Natural killer cell (primary cell): ENCODE measurements around the gene EZH1. TPM values are rescaled to one million over a fixed set of nuclear protein-coding genes. Genes with fewer than 3 reads are reported as not detected.

Source experiments
- ATAC-seq, 3 donors: fragments of 150-1000 bp in 2 of 3; fragments of 200-7000 bp in 1 of 3; cut with Tn5 transposase; 1 replicate in 1 of 3; 2 replicates in 2 of 3; pipeline ENCODE4 v1.10.0; 2021; ENCODE audit warnings: mild to moderate bottlenecking in 2 of 3, moderate library complexity in 2 of 3
- DNase-seq, 2 donors: peaks; one replicate each; pipeline versions ENCODE4 v3.0.0 to v3.0.0-alpha.2; 2013 to 2021; ENCODE audit warnings: mixed read lengths in 1 of 2
- H3K27ac ChIP-seq: one replicate; pipeline ENCODE4 v1.5.1; 2013; ENCODE audit warnings: mild to moderate bottlenecking, low read length
- H3K27me3 ChIP-seq: one replicate; pipeline ENCODE4 v1.6.1; 2013; ENCODE audit warnings: low read length; ENCODE audit not compliant: control insufficient read depth, insufficient read depth
- H3K36me3 ChIP-seq: one replicate; pipeline ENCODE4 v1.6.1; 2013; ENCODE audit warnings: low read length; ENCODE audit not compliant: control insufficient read depth, insufficient read depth
- H3K4me1 ChIP-seq: one replicate; pipeline ENCODE4 v1.6.1; 2013; ENCODE audit warnings: low read length; ENCODE audit not compliant: control insufficient read depth, insufficient read depth
- H3K4me3 ChIP-seq: one replicate; pipeline ENCODE4 v1.5.1; 2013; ENCODE audit warnings: low read length
- H3K9me3 ChIP-seq: one replicate; pipeline ENCODE4 v1.6.1; 2013; ENCODE audit warnings: low read length; ENCODE audit not compliant: control insufficient read depth, insufficient read depth
- H3K27ac Mint-ChIP-seq, 2 donors: one replicate each; pipeline ENCODE4 v1.8.0; 2022; ENCODE audit warnings: mild to moderate bottlenecking in 2 of 2, mixed read lengths in 2 of 2, moderate library complexity in 1 of 2
- H3K27me3 Mint-ChIP-seq, 2 donors: one replicate each; pipeline ENCODE4 v1.8.0; 2022; ENCODE audit warnings: low read depth in 2 of 2, mixed read lengths in 2 of 2
- H3K36me3 Mint-ChIP-seq: one replicate; pipeline ENCODE4 v1.8.0; 2022; ENCODE audit warnings: mixed read lengths
- H3K4me1 Mint-ChIP-seq, 2 donors: one replicate each; pipeline ENCODE4 v1.8.0; 2022; ENCODE audit warnings: mixed read lengths in 2 of 2
- H3K4me3 Mint-ChIP-seq: one replicate; pipeline ENCODE4 v1.8.0; 2022; ENCODE audit warnings: mild to moderate bottlenecking, moderate library complexity, mixed read lengths
- H3K9me3 Mint-ChIP-seq, 2 donors: one replicate each; pipeline ENCODE4 v1.8.0; 2022; ENCODE audit warnings: mixed read lengths in 2 of 2
- CTCF ChIP-seq: fragments of 200-600 bp; IDR thresholded peaks from one replicate; pipeline ENCODE4 v1.8.0; 2022; ENCODE audit warnings: antibody characterized with exemption
- WGBS: methylation state at CpG from one replicate; pipeline ENCODE4 v1.1.7; 2013; ENCODE audit warnings: missing lambda C conversion rate; ENCODE audit not compliant: insufficient coverage; 5-methylcytosine and 5-hydroxymethylcytosine counted together
- intact Hi-C: fragments of 100-400 bp; cut with micrococcal nuclease; formaldehyde crosslinking; loops from one replicate; pipeline ENCODE4 v1.14.2; 2022
- total RNA-seq, 4 donors: library from RNA; stranded (reverse); fragments of 120-200 nt in 1 of 4; gene quantifications; one replicate each; pipeline versions ENCODE4 v1.2.3 to v1.2.4, GENCODE V29; 2013 to 2022

EZH1 gene
- total RNA-seq, 3 donors from 2014 or later (not counting 1 experiment from before 2014, with no cell fraction given), result 68.8 to 92.7 (median 74.1) TPM

DNA sequence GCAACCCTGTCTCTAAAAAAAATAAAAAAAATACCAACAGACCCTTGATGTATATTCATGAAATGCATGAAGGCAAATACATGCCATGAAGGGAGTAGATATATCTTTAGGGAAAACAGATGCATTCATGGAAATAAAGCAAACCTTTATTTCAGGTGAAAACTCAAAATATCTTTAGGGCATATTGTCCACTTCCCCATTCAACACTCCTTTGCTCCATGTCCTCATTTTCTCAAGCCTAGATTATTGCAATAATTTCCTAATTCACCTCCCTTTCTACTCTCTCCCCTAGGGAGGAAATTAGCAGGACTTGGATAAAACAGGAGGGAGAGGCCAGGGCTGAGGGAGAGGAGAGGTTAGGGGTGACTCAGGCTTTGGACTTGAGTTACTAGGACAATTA, 22.7 kb upstream of the EZH1 start:
- H3K36me3 ChIP-seq, result no peaks in the 10 kb centered on the region
- no peak overlapping the region for H3K4me3 Mint-ChIP-seq
- H3K4me3 ChIP-seq, result no peak overlapping the region
- DNase-seq, result no peak
- peaks cover 32 to 34% of the 10 kb centered on the region in 2 donors for H3K27me3 Mint-ChIP-seq
- no peaks in the 10 kb centered on the region for H3K9me3 Mint-ChIP-seq
- no peak overlapping the region for H3K27ac ChIP-seq
- no peak for TF ChIP-seq CTCF
- no peak for ATAC-seq
- H3K27me3 ChIP-seq, result peaks cover 5% of the 10 kb centered on the region
- H3K4me1 Mint-ChIP-seq, result peaks cover 7 to 17% of the 10 kb centered on the region in 2 donors
- no peak overlapping the region for H3K27ac Mint-ChIP-seq
- peaks cover under 1% of the 10 kb centered on the region for H3K4me1 ChIP-seq
- intact Hi-C loops, result no loop called here
- H3K9me3 ChIP-seq, result no peaks in the 10 kb centered on the region
- H3K36me3 Mint-ChIP-seq, result no peaks in the 10 kb centered on the region

- H3K27ac ChIP-seq, result no peak overlapping the region
- Mint-ChIP-seq H3K4me3 (no peak overlapping the region), H3K27ac (no peak overlapping the region), H3K27me3 (peaks cover 34 to 39% of the 10 kb centered on the region in 2 donors), H3K4me1 (peaks cover 0 to 9% of the 10 kb centered on the region in 2 donors), H3K36me3 (no peaks in the 10 kb centered on the region), H3K9me3 (no peaks in the 10 kb centered on the region)
- no peak for TF ChIP-seq CTCF
- peaks cover 6% of the 10 kb centered on the region for H3K4me1 ChIP-seq
- no peaks in the 10 kb centered on the region for H3K36me3 ChIP-seq
- WGBS, result 91% methylated on average over 5 of the region's 6 CpGs
- peaks cover 11% of the 10 kb centered on the region for H3K27me3 ChIP-seq
- DNase-seq, result no peak
- H3K9me3 ChIP-seq, result no peaks in the 10 kb centered on the region
- H3K4me3 ChIP-seq, result no peak overlapping the region
- intact Hi-C loops, result no loop called here
- no peak for ATAC-seq
These were observed 21.3 kb upstream of the EZH1 start for GRCh38 chr17:42766124-42766523.

- Mint-ChIP-seq H3K9me3 (no peaks in the 10 kb centered on the region), H3K36me3 (no peaks in the 10 kb centered on the region), H3K4me3 (peak overlapping the region; percentile 42), H3K27me3 (peaks cover 47 to 48% of the 10 kb centered on the region in 2 donors), H3K4me1 (peaks cover 0 to 9% of the 10 kb centered on the region in 2 donors), H3K27ac (no peak overlapping the region)
- ATAC-seq (no peak), DNase-seq (no peak)
- peaks cover 20% of the 10 kb centered on the region for H3K27me3 ChIP-seq
- WGBS, result 73% methylated on average over 9 of the region's 12 CpGs
- H3K9me3 ChIP-seq, result no peaks in the 10 kb centered on the region
- H3K4me1 ChIP-seq, result peaks cover 15% of the 10 kb centered on the region
- H3K4me3 ChIP-seq, result no peak overlapping the region
- no peaks in the 10 kb centered on the region for H3K36me3 ChIP-seq
- no peak overlapping the region for H3K27ac ChIP-seq
- no peak for TF ChIP-seq CTCF
- intact Hi-C loops, result loop anchor here (5.0 kb wide), 1 partner anchor 184 kb away; the partner anchor contains the start of gene PSMC3IP
These were observed 16.8 kb upstream of the EZH1 start for GRCh38 chr17:42761638-42762037.
